Stomach (tissue), 4 donors: ENCODE data around the gene SDR42E2.

Experiments
- POLR2A ChIP-seq, 4 donors: fragments of 450-650 bp; IDR thresholded peaks; one replicate each; pipeline ENCODE4 v1.6.1; 2016; ENCODE audit warnings: antibody characterized with exemption in 4 of 4, control low read depth in 2 of 4, mild to moderate bottlenecking in 1 of 4, moderate library complexity in 1 of 4
- TF ChIP-seq, protein P1 (sequence below), 7 experiments: fragments of 450-650 bp in 4 of 7; fragments of 200-600 bp in 3 of 7; sonication (generic) in 3 of 7; IDR thresholded peaks; one replicate each; pipeline ENCODE4 v1.5.1; 2016 to 2019; ENCODE audit warnings: antibody characterized with exemption in 7 of 7, control low read depth in 2 of 7, mild to moderate bottlenecking in 1 of 7

DNA sequence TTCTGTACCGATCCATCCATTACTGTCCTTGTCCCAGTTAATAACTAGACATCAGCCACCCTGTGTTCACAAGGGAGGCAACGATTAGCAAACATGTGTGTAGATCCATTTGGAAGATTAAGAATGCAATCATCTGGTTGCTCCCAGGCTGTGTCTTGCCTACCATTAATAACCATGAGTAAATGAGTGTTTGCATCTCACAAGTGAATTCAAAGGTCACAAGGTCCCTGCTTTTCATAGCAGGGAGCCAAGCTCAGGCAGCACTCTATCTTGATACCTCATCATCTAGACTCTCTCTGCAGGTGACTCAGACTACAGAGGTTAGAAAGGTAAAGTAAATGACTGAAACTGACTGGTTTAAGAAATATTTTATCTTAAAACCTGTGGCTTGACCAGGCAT lies 44.7 kb upstream of the SDR42E2 start:
- TF ChIP-seq, protein P1, sequence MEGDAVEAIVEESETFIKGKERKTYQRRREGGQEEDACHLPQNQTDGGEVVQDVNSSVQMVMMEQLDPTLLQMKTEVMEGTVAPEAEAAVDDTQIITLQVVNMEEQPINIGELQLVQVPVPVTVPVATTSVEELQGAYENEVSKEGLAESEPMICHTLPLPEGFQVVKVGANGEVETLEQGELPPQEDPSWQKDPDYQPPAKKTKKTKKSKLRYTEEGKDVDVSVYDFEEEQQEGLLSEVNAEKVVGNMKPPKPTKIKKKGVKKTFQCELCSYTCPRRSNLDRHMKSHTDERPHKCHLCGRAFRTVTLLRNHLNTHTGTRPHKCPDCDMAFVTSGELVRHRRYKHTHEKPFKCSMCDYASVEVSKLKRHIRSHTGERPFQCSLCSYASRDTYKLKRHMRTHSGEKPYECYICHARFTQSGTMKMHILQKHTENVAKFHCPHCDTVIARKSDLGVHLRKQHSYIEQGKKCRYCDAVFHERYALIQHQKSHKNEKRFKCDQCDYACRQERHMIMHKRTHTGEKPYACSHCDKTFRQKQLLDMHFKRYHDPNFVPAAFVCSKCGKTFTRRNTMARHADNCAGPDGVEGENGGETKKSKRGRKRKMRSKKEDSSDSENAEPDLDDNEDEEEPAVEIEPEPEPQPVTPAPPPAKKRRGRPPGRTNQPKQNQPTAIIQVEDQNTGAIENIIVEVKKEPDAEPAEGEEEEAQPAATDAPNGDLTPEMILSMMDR (IDR thresholded peaks at IDR 0.05) = no peak
- no peak for TF ChIP-seq POLR2A (IDR thresholded peaks at IDR 0.05)
